Liver (tissue), 2 donors: Measurements from ENCODE around the gene USP17L17.
"Not testable (repeated sequence)": the region's sequence is repeated elsewhere in the genome, so short reads cannot be mapped to it uniquely, and the experiment has no call there.

ENCODE experiments used
- CTCF ChIP-seq: fragments of 150-350 bp; IDR thresholded peaks from 2 replicates; pipeline ENCODE4 v1.5.1; 2017; ENCODE audit warnings: improper control_type of control experiment, low read depth, low read length; ENCODE audit not compliant: missing input control
- TF ChIP-seq, protein P1 (sequence below): IDR thresholded peaks from 2 replicates; pipeline ENCODE4 v1.6.1; 2016; ENCODE audit warnings: antibody characterized with exemption
- TF ChIP-seq, protein P2 (sequence below): IDR thresholded peaks from 2 replicates; pipeline ENCODE4 v1.6.1; 2016; ENCODE audit warnings: antibody characterized with exemption, mild to moderate bottlenecking
- donor health status: healthy.

- TF ChIP-seq CTCF: not testable (repeated sequence)
- TF ChIP-seq, protein P1, sequence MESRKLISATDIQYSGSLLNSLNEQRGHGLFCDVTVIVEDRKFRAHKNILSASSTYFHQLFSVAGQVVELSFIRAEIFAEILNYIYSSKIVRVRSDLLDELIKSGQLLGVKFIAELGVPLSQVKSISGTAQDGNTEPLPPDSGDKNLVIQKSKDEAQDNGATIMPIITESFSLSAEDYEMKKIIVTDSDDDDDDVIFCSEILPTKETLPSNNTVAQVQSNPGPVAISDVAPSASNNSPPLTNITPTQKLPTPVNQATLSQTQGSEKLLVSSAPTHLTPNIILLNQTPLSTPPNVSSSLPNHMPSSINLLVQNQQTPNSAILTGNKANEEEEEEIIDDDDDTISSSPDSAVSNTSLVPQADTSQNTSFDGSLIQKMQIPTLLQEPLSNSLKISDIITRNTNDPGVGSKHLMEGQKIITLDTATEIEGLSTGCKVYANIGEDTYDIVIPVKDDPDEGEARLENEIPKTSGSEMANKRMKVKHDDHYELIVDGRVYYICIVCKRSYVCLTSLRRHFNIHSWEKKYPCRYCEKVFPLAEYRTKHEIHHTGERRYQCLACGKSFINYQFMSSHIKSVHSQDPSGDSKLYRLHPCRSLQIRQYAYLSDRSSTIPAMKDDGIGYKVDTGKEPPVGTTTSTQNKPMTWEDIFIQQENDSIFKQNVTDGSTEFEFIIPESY: not testable (repeated sequence)
- TF ChIP-seq, protein P2, sequence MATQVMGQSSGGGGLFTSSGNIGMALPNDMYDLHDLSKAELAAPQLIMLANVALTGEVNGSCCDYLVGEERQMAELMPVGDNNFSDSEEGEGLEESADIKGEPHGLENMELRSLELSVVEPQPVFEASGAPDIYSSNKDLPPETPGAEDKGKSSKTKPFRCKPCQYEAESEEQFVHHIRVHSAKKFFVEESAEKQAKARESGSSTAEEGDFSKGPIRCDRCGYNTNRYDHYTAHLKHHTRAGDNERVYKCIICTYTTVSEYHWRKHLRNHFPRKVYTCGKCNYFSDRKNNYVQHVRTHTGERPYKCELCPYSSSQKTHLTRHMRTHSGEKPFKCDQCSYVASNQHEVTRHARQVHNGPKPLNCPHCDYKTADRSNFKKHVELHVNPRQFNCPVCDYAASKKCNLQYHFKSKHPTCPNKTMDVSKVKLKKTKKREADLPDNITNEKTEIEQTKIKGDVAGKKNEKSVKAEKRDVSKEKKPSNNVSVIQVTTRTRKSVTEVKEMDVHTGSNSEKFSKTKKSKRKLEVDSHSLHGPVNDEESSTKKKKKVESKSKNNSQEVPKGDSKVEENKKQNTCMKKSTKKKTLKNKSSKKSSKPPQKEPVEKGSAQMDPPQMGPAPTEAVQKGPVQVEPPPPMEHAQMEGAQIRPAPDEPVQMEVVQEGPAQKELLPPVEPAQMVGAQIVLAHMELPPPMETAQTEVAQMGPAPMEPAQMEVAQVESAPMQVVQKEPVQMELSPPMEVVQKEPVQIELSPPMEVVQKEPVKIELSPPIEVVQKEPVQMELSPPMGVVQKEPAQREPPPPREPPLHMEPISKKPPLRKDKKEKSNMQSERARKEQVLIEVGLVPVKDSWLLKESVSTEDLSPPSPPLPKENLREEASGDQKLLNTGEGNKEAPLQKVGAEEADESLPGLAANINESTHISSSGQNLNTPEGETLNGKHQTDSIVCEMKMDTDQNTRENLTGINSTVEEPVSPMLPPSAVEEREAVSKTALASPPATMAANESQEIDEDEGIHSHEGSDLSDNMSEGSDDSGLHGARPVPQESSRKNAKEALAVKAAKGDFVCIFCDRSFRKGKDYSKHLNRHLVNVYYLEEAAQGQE: not testable (repeated sequence)
Measured at GRCh38 chr4:9267319-9267718, 23.6 kb downstream of the USP17L17 start, which contains the start of gene USP17L22.
